ENCODE measurements around the gene OPA1. TPM values are rescaled to one million over a fixed set of nuclear protein-coding genes. Genes with fewer than 3 reads are reported as not detected.

OPA1 gene
- total and polyA plus RNA-seq, 2 of the 8 experiments (the other 6 are each of a cell fraction or from before 2014, with no cell fraction given): 20.3 to 109 TPM

GRCh38 chr3:193573403-193574191 is 19.4 kb upstream of the OPA1 start (continued):
- TF ChIP-seq POU5F1 (IDR thresholded peaks at IDR 0.05; ENCODE audit: low read depth, low read length) (no peak), SAP30 (IDR thresholded peaks at IDR 0.05; ENCODE audit: insufficient read depth, insufficient replicate concordance, low read length) (no peak), EZH2 (IDR thresholded peaks at IDR 0.05; ENCODE audit: low read depth, low read length, severe bottlenecking) (no peak), SIX5 (IDR thresholded peaks at IDR 0.05; ENCODE audit: low read depth, low read length) (no peak), SP4 (IDR thresholded peaks at IDR 0.05; ENCODE audit: low read length) (no peak), RAD21 (IDR thresholded peaks at IDR 0.05 in 1 of 2, conservative IDR thresholded peaks at IDR 0.05 in 1 of 2; ENCODE audit: low read depth in 2 of 2, low read length in 2 of 2) (no peak), RFX5 (IDR thresholded peaks at IDR 0.05; ENCODE audit: borderline replicate concordance, low read depth, low read length) (no peak), JUND (IDR thresholded peaks at IDR 0.05; ENCODE audit: low read length) (no peak), BACH1 (IDR thresholded peaks at IDR 0.05; ENCODE audit: low read length) (no peak), YY1 (IDR thresholded peaks at IDR 0.05; ENCODE audit: low read depth, low read length) (no peak), CBX5 (IDR thresholded peaks at IDR 0.05; ENCODE audit: low read depth, low read length) (no peak)
- TF ChIP-seq, protein P1, sequence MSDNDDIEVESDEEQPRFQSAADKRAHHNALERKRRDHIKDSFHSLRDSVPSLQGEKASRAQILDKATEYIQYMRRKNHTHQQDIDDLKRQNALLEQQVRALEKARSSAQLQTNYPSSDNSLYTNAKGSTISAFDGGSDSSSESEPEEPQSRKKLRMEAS (IDR thresholded peaks at IDR 0.05): no peak

Measured in H1 (cell line).